ENCODE measurements around the gene AK1. TPM values are rescaled to one million over a fixed set of nuclear protein-coding genes. Genes with fewer than 3 reads are reported as not detected.

Gene AK1
- total and polyA plus RNA-seq, 9 of the 15 experiments (the other 6 are each of a cell fraction or from before 2014, with no cell fraction given) = 10.1 to 71.8 (median 39.0) TPM

DNA sequence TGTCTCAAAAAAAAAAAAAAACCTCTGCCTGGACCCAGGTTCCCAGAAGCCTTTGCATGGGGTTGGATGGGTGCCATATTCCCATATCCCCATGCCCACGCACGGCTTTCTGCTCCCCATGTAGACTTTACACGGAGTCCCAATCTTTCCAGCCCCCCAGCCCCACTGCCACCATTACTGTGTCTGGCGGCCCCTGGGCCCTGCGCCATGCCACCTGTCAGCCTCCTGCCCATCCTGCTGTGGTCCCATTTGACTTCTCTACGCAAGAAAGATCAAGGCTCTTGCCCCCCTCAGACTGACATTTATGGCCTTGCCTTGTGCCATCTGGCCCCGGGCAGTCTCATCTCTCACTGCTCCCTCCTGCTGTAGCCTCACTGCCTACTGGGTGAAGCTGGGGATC, 6.5 kb upstream of the AK1 start:
- no peaks in the 10 kb centered on the region for H3K79me2 ChIP-seq (ENCODE audit: control insufficient read depth, insufficient read depth, low read length)
- no peaks in the 10 kb centered on the region for H3K9me1 ChIP-seq (ENCODE audit: control insufficient read depth, insufficient read depth, low read length)
- no peak for DNase-seq (ENCODE audit: extremely low read depth in 1 of 4, low spot score in 3 of 4)
- H2AFZ ChIP-seq (ENCODE audit: low read depth, low read length) = no peak overlapping the region
- no peak for ATAC-seq
- no peak overlapping the region for H3K27ac ChIP-seq (ENCODE audit: extremely low read depth, low read depth, low read length)
- H3K36me3 ChIP-seq (ENCODE audit: control insufficient read depth, insufficient read depth, low read length) = peaks cover 33% of the 10 kb centered on the region
- H4K20me1 ChIP-seq (replicated peaks; ENCODE audit: control insufficient read depth, insufficient read depth, low read length) = no peaks in the 10 kb centered on the region
- H3K4me1 ChIP-seq (replicated peaks in 1 of 2; ENCODE audit: control insufficient read depth in 2 of 2, insufficient read depth in 2 of 2, low read length in 2 of 2) = peaks cover 0 to 29% of the 10 kb centered on the region in 2 experiments; a peak in 3 of 5 replicates
- BruUV-seq (replicated peaks) = no TSS peak
- in situ Hi-C loops (cut with MboI) (no loop called here), intact Hi-C loops (cut with micrococcal nuclease) (no loop called here)
- FAIRE-seq = no peak
- ChIA-PET POLR2A (interaction anchor here (2.4 kb wide), 1 partner anchor 13 kb away, joined by 12 read pairs; no protein-coding TSS in a partner anchor), CTCF (ENCODE audit: low intra/inter-chr PET ratio) (no interaction called here)
- H3K9me3 ChIP-seq (replicated peaks; ENCODE audit: control insufficient read depth, insufficient read depth, low read depth, low read length) = no peaks in the 10 kb centered on the region
- 88% methylated on average over 6 of the region's 7 CpGs for WGBS (ENCODE audit: insufficient coverage, low coverage, missing lambda C conversion rate)
- H3K4me2 ChIP-seq (ENCODE audit: insufficient read depth, low read length) = no peak overlapping the region
- no peak overlapping the region for H3K9ac ChIP-seq (ENCODE audit: insufficient read depth in 1 of 2, low read depth in 2 of 2, low read length in 2 of 2)
- H3K4me3 ChIP-seq = no peak overlapping the region
- H3K27me3 ChIP-seq (ENCODE audit: control insufficient read depth in 2 of 2, insufficient read depth in 2 of 2, low read length in 2 of 2) = no peaks in the 10 kb centered on the region
- no peak for TF ChIP-seq E2F3 (CRISPR knock-in tag; IDR thresholded peaks at IDR 0.05)
- TF ChIP-seq, protein P1, sequence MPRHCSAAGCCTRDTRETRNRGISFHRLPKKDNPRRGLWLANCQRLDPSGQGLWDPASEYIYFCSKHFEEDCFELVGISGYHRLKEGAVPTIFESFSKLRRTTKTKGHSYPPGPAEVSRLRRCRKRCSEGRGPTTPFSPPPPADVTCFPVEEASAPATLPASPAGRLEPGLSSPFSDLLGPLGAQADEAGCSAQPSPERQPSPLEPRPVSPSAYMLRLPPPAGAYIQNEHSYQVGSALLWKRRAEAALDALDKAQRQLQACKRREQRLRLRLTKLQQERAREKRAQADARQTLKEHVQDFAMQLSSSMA (CRISPR knock-in tag; IDR thresholded peaks at IDR 0.05) = no peak
- TF ChIP-seq, protein P2, sequence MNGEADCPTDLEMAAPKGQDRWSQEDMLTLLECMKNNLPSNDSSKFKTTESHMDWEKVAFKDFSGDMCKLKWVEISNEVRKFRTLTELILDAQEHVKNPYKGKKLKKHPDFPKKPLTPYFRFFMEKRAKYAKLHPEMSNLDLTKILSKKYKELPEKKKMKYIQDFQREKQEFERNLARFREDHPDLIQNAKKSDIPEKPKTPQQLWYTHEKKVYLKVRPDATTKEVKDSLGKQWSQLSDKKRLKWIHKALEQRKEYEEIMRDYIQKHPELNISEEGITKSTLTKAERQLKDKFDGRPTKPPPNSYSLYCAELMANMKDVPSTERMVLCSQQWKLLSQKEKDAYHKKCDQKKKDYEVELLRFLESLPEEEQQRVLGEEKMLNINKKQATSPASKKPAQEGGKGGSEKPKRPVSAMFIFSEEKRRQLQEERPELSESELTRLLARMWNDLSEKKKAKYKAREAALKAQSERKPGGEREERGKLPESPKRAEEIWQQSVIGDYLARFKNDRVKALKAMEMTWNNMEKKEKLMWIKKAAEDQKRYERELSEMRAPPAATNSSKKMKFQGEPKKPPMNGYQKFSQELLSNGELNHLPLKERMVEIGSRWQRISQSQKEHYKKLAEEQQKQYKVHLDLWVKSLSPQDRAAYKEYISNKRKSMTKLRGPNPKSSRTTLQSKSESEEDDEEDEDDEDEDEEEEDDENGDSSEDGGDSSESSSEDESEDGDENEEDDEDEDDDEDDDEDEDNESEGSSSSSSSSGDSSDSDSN (IDR thresholded peaks at IDR 0.05; ENCODE audit: borderline replicate concordance in 1 of 2, low read depth in 2 of 2, low read length in 2 of 2) = no peak
- 0 out of 2 replicates have a peak, but pooled peaks have one; percentile 33 for TF ChIP-seq RBFOX2 (IDR thresholded peaks at IDR 0.05; ENCODE audit: low read depth, low read length)
- TF ChIP-seq SMARCA5 (IDR thresholded peaks at IDR 0.05) = no peak
- TF ChIP-seq HEY1 (CRISPR knock-in tag; IDR thresholded peaks at IDR 0.05; ENCODE audit: borderline replicate concordance) = no peak
- no peak for TF ChIP-seq SRF (CRISPR knock-in tag; IDR thresholded peaks at IDR 0.05)
- TF ChIP-seq NFIC (IDR thresholded peaks at IDR 0.05) = peak; percentile 34; the same call in 1 of the 2 replicates
- no peak for TF ChIP-seq GATAD2A (IDR thresholded peaks at IDR 0.05)
